Measurements from ENCODE around the gene VPS35. TPM values are rescaled to one million over a fixed set of nuclear protein-coding genes. Genes with fewer than 3 reads are reported as not detected.
A peak's percentile ranks its signal among the peaks of the same experiment; 100 is the strongest.

Gene VPS35
- total and polyA plus RNA-seq, 8 donors, result 17.9 to 159 (median 44.9) TPM

- Histone ChIP-seq H3K4me1 (no peaks in the 10 kb centered on the region), H3K9me3 (no peaks in the 10 kb centered on the region), H3K27ac (no peak overlapping the region), H3K27me3 (no peaks in the 10 kb centered on the region), H3K36me3 (peaks cover 0 to 9% (median 0%) of the 10 kb centered on the region in 4 donors), H3K4me3 (no peak overlapping the region)
- 63 to 74% (median 65%) methylated on average over 4 of the region's 4 CpGs for WGBS, 5 donors
- TF ChIP-seq POLR2A (IDR thresholded peaks at IDR 0.05) (no peak), EP300 (IDR thresholded peaks at IDR 0.05) (no peak), POLR2AphosphoS5 (IDR thresholded peaks at IDR 0.05) (no peak), CTCF (IDR thresholded peaks at IDR 0.05) (no peak)
- intact Hi-C loops (cut with DNase I; ENCODE audit: low total_unique reads), result no loop called here
- DNase-seq, result no peak
These were observed 75.0 kb downstream of the VPS35 start for GRCh38 chr16:46614006-46614405.

- TF ChIP-seq EP300 (IDR thresholded peaks at IDR 0.05), result no peak
- no peak for TF ChIP-seq CTCF (IDR thresholded peaks at IDR 0.05)
- TF ChIP-seq POLR2A (IDR thresholded peaks at IDR 0.05), result no peak
- TF ChIP-seq POLR2AphosphoS5 (IDR thresholded peaks at IDR 0.05), result no peak
- Histone ChIP-seq H3K36me3 (peaks cover 0 to 9% (median 0%) of the 10 kb centered on the region in 4 donors), H3K9me3 (no peaks in the 10 kb centered on the region), H3K27ac (no peak overlapping the region), H3K27me3 (no peaks in the 10 kb centered on the region), H3K4me3 (no peak overlapping the region), H3K4me1 (no peaks in the 10 kb centered on the region)
- 66 to 87% (median 86%) methylated on average over 2 of the region's 2 CpGs for WGBS, 5 donors
- intact Hi-C loops (cut with DNase I; ENCODE audit: low total_unique reads), result no loop called here
- no peak for DNase-seq
These were observed 75.6 kb downstream of the VPS35 start for GRCh38 chr16:46613352-46613751.

GRCh38 chr16:46612121-46612520 is 76.9 kb downstream of the VPS35 start:
- intact Hi-C loops (cut with DNase I; ENCODE audit: low total_unique reads), result no loop called here
- no peaks in the 10 kb centered on the region for H3K4me1 ChIP-seq
- 69 to 86% (median 78%) methylated on average over 3 of the region's 3 CpGs for WGBS, 5 donors
- H3K36me3 ChIP-seq, result peaks cover 0 to 9% (median 0%) of the 10 kb centered on the region in 4 donors
- no peak overlapping the region for H3K4me3 ChIP-seq
- TF ChIP-seq POLR2A (IDR thresholded peaks at IDR 0.05) (no peak), CTCF (IDR thresholded peaks at IDR 0.05) (no peak), EP300 (IDR thresholded peaks at IDR 0.05) (no peak), POLR2AphosphoS5 (IDR thresholded peaks at IDR 0.05) (no peak)
- no peak for DNase-seq
- no peaks in the 10 kb centered on the region for H3K27me3 ChIP-seq
- H3K9me3 ChIP-seq, result no peaks in the 10 kb centered on the region
- no peak overlapping the region for H3K27ac ChIP-seq

- Histone ChIP-seq H3K4me3 (no peak overlapping the region), H3K27me3 (no peaks in the 10 kb centered on the region), H3K36me3 (no peaks in the 10 kb centered on the region), H3K9me3 (no peaks in the 10 kb centered on the region), H3K4me1 (no peaks in the 10 kb centered on the region), H3K27ac (no peak overlapping the region)
- DNase-seq, result peak in 1 of 2 donors; percentile 73
- intact Hi-C loops (cut with DNase I; ENCODE audit: low total_unique reads), result no loop called here
- 64 to 73% (median 67%) methylated on average over 1 of the region's 1 CpG for WGBS, 5 donors
- TF ChIP-seq EP300 (IDR thresholded peaks at IDR 0.05) (no peak), CTCF (IDR thresholded peaks at IDR 0.05) (peak in 3 of 7 experiments; percentile 23 to 41 (median 24))
These were observed 81.4 kb downstream of the VPS35 start for GRCh38 chr16:46607529-46607928.
